K562 (cell line): ENCODE results near the gene ABT1. TPM values are rescaled to one million over a fixed set of nuclear protein-coding genes. Genes with fewer than 3 reads are reported as not detected.

Source experiments
- ATAC-seq: fragments of 200-7000 bp; cut with Tn5 transposase; 3 replicates; pipeline ENCODE4 v1.9.1; 2020; ENCODE audit warnings: moderate library complexity
- BruUV-seq: library from RNA; stranded (reverse); fragments of 400-500 nt; replicated peaks from 2 replicates; lab custom pipeline; 2021; lab: Mats Ljungman, UMichigan
- CTCF ChIA-PET: fragments of 300-600 bp; formaldehyde crosslinking; extraction: SDS; loops from one replicate; lab custom pipeline; 2021; ENCODE audit warnings: low intra/inter-chr PET ratio; lab: Yijun Ruan, JAX
- POLR2A ChIA-PET: fragments of 300-600, 350-650 bp; sonication (Branson Sonifier 250); formaldehyde crosslinking; extraction: SDS; loops from one replicate; lab custom pipeline; 2021; ENCODE audit warnings: antibody characterized with exemption, inconsistent platforms; lab: Yijun Ruan, JAX
- DNase-seq, 4 experiments: peaks; one replicate each; pipeline versions ENCODE4 v3.0.0 to v3.0.0-alpha.2; 2011 to 2018; ENCODE audit warnings: low spot score in 3 of 4, mixed read lengths in 3 of 4; ENCODE audit errors: extremely low read depth in 1 of 4
- FAIRE-seq: peaks from 2 replicates; lab custom pipeline; 2011; peaks lifted over from hg19 to GRCh38; lab: Jason Lieb, UNC
- H2AFZ ChIP-seq: 2 replicates; pipeline ENCODE4 v1.6.0; 2011; ENCODE audit warnings: low read depth, low read length, control low read depth, inconsistent platforms
- H3K27ac ChIP-seq: fragments of 200-600 bp; 3 replicates; pipeline ENCODE4 v1.8.0; 2011; ENCODE audit warnings: low read depth, mild to moderate bottlenecking, control low read depth, inconsistent platforms, low read length, moderate library complexity, mixed read lengths; ENCODE audit errors: extremely low read depth
- H3K27me3 ChIP-seq, 2 experiments: fragments of 300-600 bp in 1 of 2; 2 replicates in 1 of 2; 3 replicates in 1 of 2; pipeline versions ENCODE4 v1.6.0 to v1.8.0; 2011; ENCODE audit warnings: inconsistent platforms in 2 of 2, low read length in 2 of 2, mild to moderate bottlenecking in 1 of 2, mixed read lengths in 1 of 2, moderate library complexity in 1 of 2; ENCODE audit not compliant: control insufficient read depth in 2 of 2, insufficient read depth in 2 of 2
- H3K36me3 ChIP-seq: fragments of 300-600 bp; 3 replicates; pipeline ENCODE4 v1.8.0; 2011; ENCODE audit warnings: mild to moderate bottlenecking, low read length, inconsistent platforms; ENCODE audit not compliant: control insufficient read depth, insufficient read depth
- H3K4me1 ChIP-seq, 2 experiments: fragments of 200-600 bp in 1 of 2; replicated peaks in 1 of 2; 2 replicates in 1 of 2; 3 replicates in 1 of 2; pipeline versions ENCODE4 v1.5.1 to v1.8.0; 2011; ENCODE audit warnings: inconsistent platforms in 2 of 2, low read length in 2 of 2, mild to moderate bottlenecking in 1 of 2, mixed read lengths in 1 of 2, moderate library complexity in 1 of 2; ENCODE audit not compliant: control insufficient read depth in 2 of 2, insufficient read depth in 2 of 2
- H3K4me2 ChIP-seq: 2 replicates; pipeline ENCODE4 v1.6.1; 2011; ENCODE audit warnings: low read length, control low read depth, inconsistent platforms, mixed read lengths; ENCODE audit not compliant: insufficient read depth
- H3K4me3 ChIP-seq: fragments of 200-600 bp; sonication (generic), shearing (Covaris generic); 2 replicates; pipeline ENCODE4 v1.5.1; 2016; ENCODE audit warnings: control low read depth, inconsistent platforms
- H3K79me2 ChIP-seq: fragments of 200-600 bp; 3 replicates; pipeline ENCODE4 v1.8.0; 2011; ENCODE audit warnings: low read length, inconsistent platforms; ENCODE audit not compliant: control insufficient read depth, insufficient read depth
- H3K9ac ChIP-seq, 2 experiments: 2 replicates each; pipeline versions ENCODE4 v1.6.0 to v1.6.1; 2011; ENCODE audit warnings: low read depth in 2 of 2, low read length in 2 of 2, control low read depth in 1 of 2, inconsistent platforms in 1 of 2, mild to moderate bottlenecking in 1 of 2, mixed read lengths in 1 of 2; ENCODE audit not compliant: insufficient read depth in 1 of 2
- H3K9me1 ChIP-seq: one replicate; pipeline ENCODE4 v1.6.0; 2011; ENCODE audit warnings: inconsistent platforms, mild to moderate bottlenecking, low read length, moderate library complexity; ENCODE audit not compliant: control insufficient read depth, insufficient read depth
- H3K9me3 ChIP-seq: replicated peaks from 2 replicates; pipeline ENCODE4 v1.5.1; 2011; ENCODE audit warnings: low read depth, low read length, inconsistent platforms; ENCODE audit not compliant: control insufficient read depth, insufficient read depth
- H4K20me1 ChIP-seq: replicated peaks from 2 replicates; pipeline ENCODE4 v1.6.1; 2011; ENCODE audit warnings: low read length, inconsistent platforms, mixed read lengths; ENCODE audit not compliant: control insufficient read depth, insufficient read depth
- DMBX1 ChIP-seq: fragments of 250-450 bp; sonication (Bioruptor Pico); IDR thresholded peaks from 2 replicates; pipeline ENCODE4 v1.8.0; 2022; ENCODE audit warnings: inconsistent platforms, mild to moderate bottlenecking, moderate library complexity, borderline replicate concordance
- FOXP1 ChIP-seq: sonication (generic); formaldehyde crosslinking; IDR thresholded peaks from 2 replicates; pipeline ENCODE4 v1.8.0; 2022; ENCODE audit warnings: mild to moderate bottlenecking, missing genetic modification reagents
- MAFK ChIP-seq: IDR thresholded peaks from 2 replicates; pipeline ENCODE4 v1.6.1; 2011; ENCODE audit warnings: low read length, improper control_type of control experiment
- MYC ChIP-seq, 2 experiments: fragments of 250-450 bp in 1 of 2; sonication (Bioruptor Pico) in 1 of 2; IDR thresholded peaks; 2 replicates each; pipeline versions ENCODE4 v1.5.1 to v1.6.1; 2012 to 2021; ENCODE audit warnings: low read depth in 2 of 2, borderline replicate concordance in 1 of 2, improper control_type of control experiment in 1 of 2, low read length in 1 of 2, mild to moderate bottlenecking in 1 of 2, moderate library complexity in 1 of 2
- NR3C1 ChIP-seq: sonication (generic); formaldehyde crosslinking; IDR thresholded peaks from 2 replicates; pipeline ENCODE4 v1.8.1; 2022; ENCODE audit warnings: missing genetic modification reagents
- PTTG1 ChIP-seq: fragments of 450-650 bp; IDR thresholded peaks from 2 replicates; pipeline ENCODE4 v1.6.1; 2016; ENCODE audit warnings: low read depth, mild to moderate bottlenecking, missing genetic modification characterization, missing compliant biosample characterization
- SAFB2 ChIP-seq: fragments of 200-400 bp; formaldehyde crosslinking; IDR thresholded peaks from 2 replicates; pipeline ENCODE4 v1.6.1; 2018; ENCODE audit warnings: borderline replicate concordance, low read length, low read depth, moderate library complexity; ENCODE audit not compliant: severe bottlenecking
- TEAD2 ChIP-seq: fragments of 450-650 bp; IDR thresholded peaks from 2 replicates; pipeline ENCODE4 v1.6.1; 2016; ENCODE audit warnings: missing genetic modification characterization, control low read depth, missing compliant biosample characterization
- TFAM ChIP-seq: fragments of 250-450 bp; sonication (Bioruptor Pico); conservative IDR thresholded peaks from 2 replicates; pipeline ENCODE4 v1.5.0; 2021; ENCODE audit warnings: mild to moderate bottlenecking, moderate library complexity
- YY1 ChIP-seq, 3 experiments: IDR thresholded peaks; 2 replicates each; pipeline ENCODE4 v1.6.1; 2011; ENCODE audit warnings: low read length in 2 of 3, mild to moderate bottlenecking in 2 of 3, moderate library complexity in 2 of 3, borderline replicate concordance in 1 of 3, control low read depth in 1 of 3, low read depth in 1 of 3; ENCODE audit not compliant: insufficient read depth in 3 of 3, insufficient replicate concordance in 2 of 3, control insufficient read depth in 1 of 3, insufficient read length in 1 of 3; ENCODE audit errors: extremely low read depth in 1 of 3
- ZC3H8 ChIP-seq: fragments of 450-650 bp; IDR thresholded peaks from 2 replicates; pipeline ENCODE4 v1.6.1; 2017
- ZEB2 ChIP-seq: fragments of 450-650 bp; IDR thresholded peaks from 2 replicates; pipeline ENCODE4 v1.6.1; 2016
- ZNF121 ChIP-seq: sonication (generic); formaldehyde crosslinking; conservative IDR thresholded peaks from 2 replicates; pipeline ENCODE4 v1.8.0; 2022; ENCODE audit warnings: missing genetic modification reagents
- ZNF165 ChIP-seq: fragments of 250-450 bp; sonication (Bioruptor Pico); IDR thresholded peaks from 2 replicates; pipeline ENCODE4 v1.4.0; 2020; ENCODE audit warnings: borderline replicate concordance
- ZNF24 ChIP-seq: fragments of 450-650 bp; IDR thresholded peaks from 2 replicates; pipeline ENCODE4 v1.6.1; 2016
- ZNF274 ChIP-seq: IDR thresholded peaks from 2 replicates; pipeline ENCODE4 v1.6.1; 2011; ENCODE audit warnings: low read depth, mild to moderate bottlenecking, low read length, moderate library complexity, borderline replicate concordance
- WGBS: fragments of 100-300 bp; shearing (Covaris generic); methylation state at CpG from one replicate; pipeline ENCODE4 v1.1.6; 2016; ENCODE audit warnings: low coverage, mixed read lengths; ENCODE audit not compliant: insufficient coverage; ENCODE audit errors: missing lambda C conversion rate; 5-methylcytosine and 5-hydroxymethylcytosine counted together
- in situ Hi-C: fragments of 300-500 bp; cut with MboI; formaldehyde crosslinking; loops from 4 replicates; pipeline ENCODE4 v1.15.0; 2018; ENCODE audit warnings: inconsistent platforms, mixed read lengths
- intact Hi-C: fragments of 100-400 bp; cut with micrococcal nuclease; formaldehyde crosslinking; loops from 2 replicates; pipeline ENCODE4 v1.14.2; 2022
- polyA plus RNA-seq, 8 experiments: library from polyadenylated mRNA; depleted of rRNA in 4 of 8; stranded (reverse) in 5 of 8; unstranded in 3 of 8; fragments of >200 nt; fragmentation: Nextera tagmentation in 2 of 8; fragmentation: Illumina TruSeq in 1 of 8; extraction: Ambion mirVana in 2 of 8; extraction: Trizol in 1 of 8; gene quantifications; 2 replicates each; pipeline versions ENCODE4 v1.2.1 to v1.2.3, GENCODE V29; 2011 to 2014; ENCODE audit warnings: inconsistent platforms in 1 of 8, missing spikeins in 1 of 8
- total RNA-seq, 7 experiments: library from RNA; depleted of rRNA in 6 of 7; stranded (reverse); fragments of >200 nt in 6 of 7; fragmentation: Illumina TruSeq in 2 of 7; extraction: Trizol in 2 of 7; gene quantifications; 2 replicates each; pipeline versions ENCODE4 v1.2.1 to v1.2.3, GENCODE V29; 2011 to 2021; ENCODE audit warnings: low replicate concordance in 1 of 7

The ABT1 gene
- total and polyA plus RNA-seq, 9 of the 15 experiments (the other 6 are each of a cell fraction or from before 2014, with no cell fraction given), result 8.8 to 52.7 (median 40.7) TPM

- TF ChIP-seq TEAD2 (tag) (no peak), ZNF24 (peak; percentile 43; the same call in 1 of the 2 replicates), TFAM (no peak), PTTG1 (tag) (no peak), ZNF165 (CRISPR knock-in tag) (no peak), MYC (IDR thresholded peaks at IDR 0.05; ENCODE audit: low read depth, low read length) (peak; percentile 45; the same call in 1 of the 2 replicates), MYC (CRISPR knock-in tag; IDR thresholded peaks at IDR 0.05; ENCODE audit: borderline replicate concordance, low read depth) (0 out of 2 replicates have a peak, but pooled peaks have one; percentile 4), DMBX1 (no peak), MAFK (0 out of 2 replicates have a peak, but pooled peaks have one; percentile 33), ZEB2 (no peak), SAFB2 (no peak), ZC3H8 (no peak)
These were observed 19.6 kb upstream of the ABT1 start (continued) for GRCh38 chr6:26576929-26577719.

GRCh38 chr6:26577720-26578072 lies 19.1 kb upstream of the ABT1 start:
- in situ Hi-C loops (loop anchor here (10.0 kb wide), 1 partner anchor 243 kb away; no protein-coding TSS in a partner anchor), intact Hi-C loops (loop anchor here (1.0 kb wide), 1 partner anchor 18 kb away; no protein-coding TSS in a partner anchor)
- FAIRE-seq, result no peak
- POLR2A ChIA-PET, result interaction anchor here (0.7 to 11.9 kb wide), 9 partner anchors 15 to 1247 kb away, joined by 3 to 141 read pairs (median 3); a partner anchor contains a TSS
- Histone ChIP-seq H3K79me2 (no peaks in the 10 kb centered on the region), H2AFZ (peak overlapping the region; percentile 93), H3K9me3 (no peaks in the 10 kb centered on the region; the same call in 1 of the 2 replicates), H3K9me1 (no peaks in the 10 kb centered on the region), H3K4me2 (peak overlapping the region; percentile 94), H3K27me3 (no peaks in the 10 kb centered on the region), H3K4me3 (peak overlapping the region; percentile 34), H3K36me3 (no peaks in the 10 kb centered on the region), H3K27ac (peak overlapping the region; percentile 63; the same call in 1 of the 3 replicates), H4K20me1 (no peaks in the 10 kb centered on the region), H3K9ac (peak overlapping the region; percentile 50 to 86; a peak in 3 of 4 replicates), H3K4me1 (peaks cover 9 to 23% of the 10 kb centered on the region in 2 experiments; a peak in 4 of 5 replicates)
- 68% methylated on average over 13 of the region's 17 CpGs for WGBS
- DNase-seq, result no peak
- no TSS peak for BruUV-seq
- ATAC-seq, result no peak
- TF ChIP-seq ZNF121 (CRISPR knock-in tag), result no peak
- TF ChIP-seq FOXP1 (CRISPR knock-in tag), result peak; percentile 55; the same call in 1 of the 2 replicates
- TF ChIP-seq ZNF274, result no peak
- TF ChIP-seq NR3C1, result no peak
- TF ChIP-seq YY1 (IDR thresholded peaks at IDR 0.05; ENCODE audit: borderline replicate concordance in 1 of 3, control insufficient read depth in 1 of 3, extremely low read depth in 1 of 3, insufficient read depth in 3 of 3, insufficient read length in 1 of 3, insufficient replicate concordance in 2 of 3, low read depth in 1 of 3, low read length in 2 of 3), result no peak
- CTCF ChIA-PET, result no interaction called here
